SK-N-MC (cell line): ENCODE measurements around the gene FAM110D.

ENCODE experiments used
- EZH2 ChIP-seq: fragments of 200-600 bp; sonication (generic); IDR thresholded peaks from one replicate; pipeline ENCODE4 v1.6.1; 2017; ENCODE audit warnings: antibody characterized with exemption
- FOXP2 ChIP-seq: optimal IDR thresholded peaks from 2 replicates; pipeline ENCODE3; 2011; ENCODE audit warnings: mild to moderate bottlenecking, moderate library complexity; ENCODE audit not compliant: insufficient read depth; ENCODE audit errors: extremely low read length, control extremely low read depth
- POLR2AphosphoS5 ChIP-seq: IDR thresholded peaks from 2 replicates; pipeline ENCODE4 v1.6.1; 2012; ENCODE audit warnings: mild to moderate bottlenecking, low read depth, low read length, borderline replicate concordance

- TF ChIP-seq EZH2 (no peak), POLR2AphosphoS5 (no peak), FOXP2 (no peak)
Measured at GRCh38 chr1:26166719-26167281, 7.9 kb downstream of the FAM110D start.
